ENCODE results near the gene TMEM40. TPM values are rescaled to one million over a fixed set of nuclear protein-coding genes. Genes with fewer than 3 reads are reported as not detected.

The TMEM40 gene
- total and polyA plus RNA-seq, 7 donors: 0.30 to 4.4 (median 0.59) TPM

- Histone ChIP-seq H3K9me3 (no peaks in the 10 kb centered on the region), H3K4me1 (peaks cover 28% of the 10 kb centered on the region), H3K36me3 (ENCODE audit: insufficient read depth in 1 of 2, low read depth in 1 of 2) (no peaks in the 10 kb centered on the region), H3K27me3 (ENCODE audit: insufficient read depth in 3 of 3, low read length in 2 of 3) (no peaks in the 10 kb centered on the region), H3K27ac (no peak overlapping the region), H3K4me3 (no peak overlapping the region)
- WGBS, 3 donors: 93 to 95% (median 93%) methylated on average over 5 of the region's 5 CpGs
- ATAC-seq (no peak), DNase-seq (no peak)
- intact Hi-C loops (cut with DNase I): no loop called here
- no peak for TF ChIP-seq CTCF (IDR thresholded peaks at IDR 0.05)
Measured at GRCh38 chr3:12748477-12748876, 10.6 kb downstream of the TMEM40 start.

GRCh38 chr3:12746419-12746818, 12.6 kb downstream of the TMEM40 start:
- H3K27ac ChIP-seq: no peak overlapping the region

GRCh38 chr3:12744326-12744725, 14.7 kb downstream of the TMEM40 start:
- intact Hi-C loops (cut with DNase I): no loop called here
- Histone ChIP-seq H3K27ac (no peak overlapping the region), H3K4me1 (no peaks in the 10 kb centered on the region), H3K27me3 (ENCODE audit: insufficient read depth in 3 of 3, low read length in 2 of 3) (no peaks in the 10 kb centered on the region), H3K9me3 (no peaks in the 10 kb centered on the region), H3K4me3 (no peak overlapping the region), H3K36me3 (ENCODE audit: insufficient read depth in 1 of 2, low read depth in 1 of 2) (no peaks in the 10 kb centered on the region)
- ATAC-seq: no peak
- no peak for DNase-seq
- no peak for TF ChIP-seq CTCF (IDR thresholded peaks at IDR 0.05)
- WGBS, 3 donors: 72 to 83% (median 80%) methylated on average over 1 of the region's 1 CpG

More at GRCh38 chr3:12746419-12746818, 12.6 kb downstream of the TMEM40 start:
- DNase-seq (no peak), ATAC-seq (no peak)
- TF ChIP-seq CTCF (IDR thresholded peaks at IDR 0.05): no peak
- H3K9me3 ChIP-seq: no peaks in the 10 kb centered on the region
- WGBS, 3 donors: 67 to 82% (median 74%) methylated on average over 10 of the region's 10 CpGs
- no peaks in the 10 kb centered on the region for H3K27me3 ChIP-seq (ENCODE audit: insufficient read depth in 3 of 3, low read length in 2 of 3)
- intact Hi-C loops (cut with DNase I): no loop called here
- peaks cover 13% of the 10 kb centered on the region for H3K4me1 ChIP-seq
- H3K4me3 ChIP-seq: no peak overlapping the region
- H3K36me3 ChIP-seq (ENCODE audit: insufficient read depth in 1 of 2, low read depth in 1 of 2): no peaks in the 10 kb centered on the region

- Histone ChIP-seq H3K4me1 (no peaks in the 10 kb centered on the region), H3K27me3 (ENCODE audit: insufficient read depth in 3 of 3, low read length in 2 of 3) (no peaks in the 10 kb centered on the region), H3K9me3 (no peaks in the 10 kb centered on the region), H3K4me3 (no peak overlapping the region), H3K36me3 (ENCODE audit: insufficient read depth in 1 of 2, low read depth in 1 of 2) (no peaks in the 10 kb centered on the region), H3K27ac (no peak overlapping the region)
- DNase-seq (no peak), ATAC-seq (no peak)
- TF ChIP-seq CTCF (IDR thresholded peaks at IDR 0.05): no peak
- WGBS, 3 donors: 77 to 84% (median 82%) methylated on average over 11 of the region's 11 CpGs
- intact Hi-C loops (cut with DNase I): no loop called here
Measured at GRCh38 chr3:12743583-12743982, 15.5 kb downstream of the TMEM40 start.

GRCh38 chr3:12742330-12743107, 16.5 kb downstream of the TMEM40 start:
- no peaks in the 10 kb centered on the region for H3K36me3 ChIP-seq (ENCODE audit: insufficient read depth in 1 of 2, low read depth in 1 of 2)
- DNase-seq (no peak), ATAC-seq (no peak)
- no peaks in the 10 kb centered on the region for H3K9me3 ChIP-seq
- intact Hi-C loops (cut with DNase I): no loop called here
- no peaks in the 10 kb centered on the region for H3K4me1 ChIP-seq
- no peak for TF ChIP-seq CTCF (IDR thresholded peaks at IDR 0.05)
- no peaks in the 10 kb centered on the region for H3K27me3 ChIP-seq (ENCODE audit: insufficient read depth in 3 of 3, low read length in 2 of 3)
- 68 to 78% (median 71%) methylated on average over 5 of the region's 5 CpGs for WGBS, 3 donors
- no peak overlapping the region for H3K4me3 ChIP-seq
- no peak overlapping the region for H3K27ac ChIP-seq
